Esophagus muscularis mucosa (tissue), 4 donors: ENCODE measurements around the gene CTTNBP2. TPM values are rescaled to one million over a fixed set of nuclear protein-coding genes. Genes with fewer than 3 reads are reported as not detected.

ENCODE experiments used
- DNase-seq: peaks from one replicate; pipeline ENCODE4 v3.0.0-alpha.2; 2017; ENCODE audit errors: extremely low spot score
- H3K27ac ChIP-seq, 4 donors: fragments of 200-600 bp; sonication (generic); replicated peaks in 1 of 4; 1 replicate in 3 of 4; 2 replicates in 1 of 4; pipeline ENCODE4 v1.5.1; 2016 to 2019; ENCODE audit warnings: mild to moderate bottlenecking in 1 of 4
- H3K27me3 ChIP-seq, 4 donors: fragments of 200-600 bp; sonication (generic); one replicate each; pipeline versions ENCODE4 v1.5.1 to v1.6.0; 2016 to 2019
- H3K36me3 ChIP-seq, 4 donors: fragments of 200-600 bp; sonication (generic); one replicate each; pipeline ENCODE4 v1.5.1; 2016 to 2019
- H3K4me1 ChIP-seq, 4 donors: fragments of 200-600 bp; sonication (generic); one replicate each; pipeline ENCODE4 v1.5.1; 2016 to 2019
- H3K4me3 ChIP-seq, 4 donors: fragments of 200-600 bp; sonication (generic); 1 replicate in 2 of 4; 2 replicates in 2 of 4; pipeline ENCODE4 v1.5.1; 2016 to 2019; ENCODE audit warnings: mild to moderate bottlenecking in 4 of 4, moderate library complexity in 1 of 4
- H3K9me3 ChIP-seq, 4 donors: fragments of 200-600 bp; sonication (generic); 1 replicate in 3 of 4; 2 replicates in 1 of 4; pipeline ENCODE4 v1.5.1; 2016 to 2019
- CTCF ChIP-seq, 3 experiments: fragments of 200-600 bp in 2 of 3; fragments of 450-650 bp in 1 of 3; sonication (generic) in 2 of 3; IDR thresholded peaks; one replicate each; pipeline ENCODE4 v1.5.1; 2017 to 2019; ENCODE audit warnings: antibody characterized with exemption in 3 of 3, mild to moderate bottlenecking in 2 of 3, moderate library complexity in 1 of 3
- EP300 ChIP-seq: sonication (generic); formaldehyde crosslinking; IDR thresholded peaks from one replicate; pipeline ENCODE4 v1.6.1; 2017; ENCODE audit warnings: antibody characterized with exemption
- POLR2A ChIP-seq: fragments of 450-650 bp; IDR thresholded peaks from one replicate; pipeline ENCODE4 v1.6.1; 2017; ENCODE audit warnings: antibody characterized with exemption, moderate library complexity, mild to moderate bottlenecking, low read depth
- POLR2AphosphoS5 ChIP-seq, 2 donors: sonication (generic); formaldehyde crosslinking; IDR thresholded peaks; one replicate each; pipeline ENCODE4 v1.6.1; 2017; ENCODE audit warnings: antibody characterized with exemption in 2 of 2
- WGBS: methylation state at CpG from one replicate; pipeline ENCODE4 v1.1.5; 2018; 5-methylcytosine and 5-hydroxymethylcytosine counted together
- intact Hi-C: fragments of 100-400 bp; cut with DNase I; formaldehyde crosslinking; loops from one replicate; pipeline ENCODE4 v1.15.1; 2023
- total RNA-seq, 4 donors: library from RNA; depleted of rRNA; stranded (reverse); fragments of >200 nt; gene quantifications; one replicate each; pipeline versions ENCODE4 v1.1.0 to v1.2.1, GENCODE V29; 2016

CTTNBP2 gene
- total RNA-seq, 4 donors from 2014 or later, result 11.6 to 23.7 (median 13.7) TPM

GRCh38 chr7:117896339-117896738 is 23.1 kb upstream of the CTTNBP2 start:
- DNase-seq, result no peak
- intact Hi-C loops, result no loop called here
- Histone ChIP-seq H3K4me1 (no peaks in the 10 kb centered on the region), H3K27me3 (no peaks in the 10 kb centered on the region), H3K4me3 (no peak overlapping the region), H3K36me3 (no peaks in the 10 kb centered on the region), H3K9me3 (no peaks in the 10 kb centered on the region), H3K27ac (no peak overlapping the region)
- TF ChIP-seq CTCF (IDR thresholded peaks at IDR 0.05), result no peak
- no peak for TF ChIP-seq POLR2A
- no peak for TF ChIP-seq EP300
- no peak for TF ChIP-seq POLR2AphosphoS5 (IDR thresholded peaks at IDR 0.05)

- Histone ChIP-seq H3K4me3 (no peak overlapping the region), H3K27me3 (no peaks in the 10 kb centered on the region), H3K9me3 (no peaks in the 10 kb centered on the region), H3K36me3 (no peaks in the 10 kb centered on the region), H3K27ac (no peak overlapping the region), H3K4me1 (no peaks in the 10 kb centered on the region)
- no peak for TF ChIP-seq EP300
- no peak for TF ChIP-seq POLR2A
- TF ChIP-seq POLR2AphosphoS5 (IDR thresholded peaks at IDR 0.05), result no peak
- no peak for TF ChIP-seq CTCF (IDR thresholded peaks at IDR 0.05)
- 91% methylated on average over 3 of the region's 3 CpGs for WGBS
- intact Hi-C loops, result no loop called here
- no peak for DNase-seq
These were observed 22.0 kb upstream of the CTTNBP2 start for GRCh38 chr7:117895276-117895675.

- Histone ChIP-seq H3K27me3 (no peaks in the 10 kb centered on the region), H3K36me3 (no peaks in the 10 kb centered on the region), H3K27ac (no peak overlapping the region), H3K9me3 (no peaks in the 10 kb centered on the region), H3K4me3 (no peak overlapping the region), H3K4me1 (no peaks in the 10 kb centered on the region)
- DNase-seq, result no peak
- 84% methylated on average over 1 of the region's 1 CpG for WGBS
- intact Hi-C loops, result no loop called here
- TF ChIP-seq EP300 (no peak), POLR2AphosphoS5 (IDR thresholded peaks at IDR 0.05) (no peak), CTCF (IDR thresholded peaks at IDR 0.05) (no peak), POLR2A (no peak)
These were observed 20.8 kb upstream of the CTTNBP2 start for GRCh38 chr7:117894037-117894436.

GRCh38 chr7:117892821-117893220 is 19.6 kb upstream of the CTTNBP2 start:
- DNase-seq, result no peak
- intact Hi-C loops, result no loop called here
- Histone ChIP-seq H3K4me3 (no peak overlapping the region), H3K27me3 (no peaks in the 10 kb centered on the region), H3K27ac (no peak overlapping the region), H3K9me3 (no peaks in the 10 kb centered on the region), H3K4me1 (no peaks in the 10 kb centered on the region), H3K36me3 (no peaks in the 10 kb centered on the region)
- WGBS, result 88% methylated on average over 2 of the region's 2 CpGs
- TF ChIP-seq POLR2AphosphoS5 (IDR thresholded peaks at IDR 0.05) (no peak), POLR2A (no peak), CTCF (IDR thresholded peaks at IDR 0.05) (no peak), EP300 (no peak)

- H3K36me3 ChIP-seq, result no peaks in the 10 kb centered on the region
- H3K27me3 ChIP-seq, result no peaks in the 10 kb centered on the region
- H3K27ac ChIP-seq, result no peak overlapping the region
- no peak for DNase-seq
- intact Hi-C loops, result no loop called here
- no peaks in the 10 kb centered on the region for H3K4me1 ChIP-seq
- no peak overlapping the region for H3K4me3 ChIP-seq
- TF ChIP-seq CTCF (IDR thresholded peaks at IDR 0.05) (no peak), POLR2A (no peak), EP300 (no peak)
- H3K9me3 ChIP-seq, result no peaks in the 10 kb centered on the region
These were observed 16.4 kb upstream of the CTTNBP2 start for GRCh38 chr7:117889611-117890010.
